ENCODE results near the gene CLPTM1L. TPM values are rescaled to one million over a fixed set of nuclear protein-coding genes. Genes with fewer than 3 reads are reported as not detected.

Gene CLPTM1L
- total RNA-seq, 2 donors from 2014 or later = 56.6 to 85.4 TPM

- Histone ChIP-seq H3K27me3 (no peaks in the 10 kb centered on the region), H3K9me3 (peaks cover 0 to 1% of the 10 kb centered on the region in 2 donors), H3K4me1 (no peaks in the 10 kb centered on the region), H3K4me3 (no peak overlapping the region), H3K36me3 (no peaks in the 10 kb centered on the region), H3K27ac (no peak overlapping the region)
- DNase-seq (ENCODE audit: low spot score) = no peak
- no peak for TF ChIP-seq CTCF (IDR thresholded peaks at IDR 0.05)
Observed at GRCh38 chr5:1268666-1269065, 76.2 kb downstream of the CLPTM1L start.

- Histone ChIP-seq H3K27me3 (no peaks in the 10 kb centered on the region), H3K4me1 (no peaks in the 10 kb centered on the region), H3K36me3 (no peaks in the 10 kb centered on the region), H3K4me3 (no peak overlapping the region), H3K27ac (no peak overlapping the region), H3K9me3 (peaks cover 0 to 7% of the 10 kb centered on the region in 2 donors)
- TF ChIP-seq CTCF (IDR thresholded peaks at IDR 0.05) = no peak
- DNase-seq (ENCODE audit: low spot score) = no peak
Observed at GRCh38 chr5:1268056-1268455, 76.8 kb downstream of the CLPTM1L start.

Small RNA genes lying within 50 kb of the gene (microRNA-seq; reads per million reads assigned to microRNA genes)
- gene MIR4457 (ENCODE audit: borderline number of aligned reads in 2 of 2, borderline replicate concordance in 1 of 2) = 0 reads per million in 2 donors

Other genes starting within 250 kb of the CLPTM1L start
- gene SLC12A7, start 233.0 kb downstream of the CLPTM1L start, total RNA-seq = 10 to 100 TPM; 28.5 to 42.3 TPM
- gene SLC6A19, start 143.5 kb downstream of the CLPTM1L start, total RNA-seq = not detected
- gene SLC6A18, start 119.7 kb downstream of the CLPTM1L start, total RNA-seq = not detected
- not detected for gene TERT, start 50.0 kb downstream of the CLPTM1L start, total RNA-seq
- under 1 TPM in 1 of 2 donors, not detected in 1; 0.16 TPM for gene SLC6A3, start 100.3 kb upstream of the CLPTM1L start, total RNA-seq
- 10 to 100 TPM; 13.2 to 18.1 TPM for gene LPCAT1, start 178.9 kb upstream of the CLPTM1L start, total RNA-seq